ENCODE data around the gene FBXW7. TPM values are rescaled to one million over a fixed set of nuclear protein-coding genes. Genes with fewer than 3 reads are reported as not detected.

Gene FBXW7
- polyA plus RNA-seq, 3 donors = 34.5 to 39.2 (median 35.7) TPM

DNA sequence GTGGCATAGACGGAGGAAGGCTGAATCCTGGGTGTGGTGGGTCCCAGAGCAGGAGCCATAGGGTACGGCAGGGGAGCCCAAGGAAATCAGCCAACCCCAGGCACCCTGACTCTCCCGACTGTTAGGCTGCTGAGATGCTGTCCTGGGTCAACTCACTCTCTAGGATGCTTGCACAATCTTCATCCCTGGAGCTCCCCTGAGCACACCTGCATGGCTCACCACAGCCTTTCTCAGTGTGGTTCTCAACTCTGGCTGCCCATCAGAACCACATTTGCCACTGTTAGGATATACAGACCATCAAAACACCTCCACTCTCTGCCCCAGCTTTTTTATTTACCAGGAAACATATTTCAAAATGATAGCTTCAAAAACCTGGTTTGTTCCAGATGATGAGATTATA is 236.3 kb downstream of the FBXW7 start:
- no peak for DNase-seq (ENCODE audit: low read depth in 3 of 3, low spot score in 2 of 3)

DNA sequence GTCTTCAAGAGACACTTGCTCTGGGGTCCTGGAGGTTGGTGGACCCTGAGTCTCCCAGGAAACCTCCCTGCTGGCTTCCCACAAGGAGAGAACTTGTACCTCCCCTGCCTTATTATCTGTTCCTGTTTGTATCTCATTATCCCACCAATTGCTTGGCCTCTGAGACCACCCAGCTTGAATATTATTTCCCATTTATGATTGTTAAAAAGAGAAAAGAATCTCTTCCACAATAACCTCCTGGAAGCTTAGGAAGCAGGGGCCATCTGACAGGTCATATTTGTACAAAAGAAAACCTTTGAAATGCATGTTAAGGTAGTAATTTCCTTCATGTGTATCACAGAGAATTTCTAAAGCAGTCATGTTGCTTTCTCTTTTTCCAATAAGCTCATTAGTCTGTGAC is 239.5 kb downstream of the FBXW7 start:
- no peak for DNase-seq (ENCODE audit: low read depth in 3 of 3, low spot score in 2 of 3)

DNA sequence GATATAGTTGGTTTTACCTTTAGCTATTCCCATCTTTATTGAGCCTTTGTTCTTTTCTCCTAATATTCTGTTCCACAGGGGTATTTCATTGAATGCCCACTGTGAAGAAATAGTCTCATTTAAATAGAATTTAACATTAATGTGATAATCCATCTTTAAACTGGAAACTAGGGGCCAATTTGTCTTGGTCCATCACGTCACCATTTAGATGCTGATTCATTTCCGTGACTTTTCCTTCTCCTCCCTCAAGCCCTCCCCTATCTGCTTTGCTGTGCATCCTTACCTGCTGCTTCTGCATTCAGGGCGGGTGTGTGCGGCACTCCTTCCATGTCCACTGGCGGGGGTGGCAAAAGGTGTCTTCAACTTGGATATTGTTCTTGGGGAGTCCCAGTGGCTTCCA is 241.1 kb downstream of the FBXW7 start:
- DNase-seq (ENCODE audit: low read depth in 3 of 3, low spot score in 2 of 3) = no peak

DNA sequence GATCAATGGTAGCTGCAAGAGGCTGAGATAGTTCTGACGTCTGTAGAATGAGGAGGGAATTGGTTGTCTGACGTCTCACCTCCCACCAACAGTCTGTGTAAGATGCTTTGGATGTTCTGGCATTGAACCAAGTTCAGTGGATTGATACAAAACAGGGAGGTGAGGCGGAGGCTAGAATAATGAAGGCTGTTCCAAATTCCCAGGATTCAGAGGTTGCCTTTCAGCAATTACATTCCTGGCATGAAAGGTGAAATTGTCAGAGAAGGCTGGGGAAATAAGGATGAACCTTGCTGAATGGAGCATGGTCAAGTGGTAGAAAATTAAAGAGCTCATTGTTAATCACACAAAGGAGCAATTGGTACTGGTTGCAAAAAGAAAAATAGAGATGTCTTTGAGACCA is 241.6 kb downstream of the FBXW7 start:
- DNase-seq (ENCODE audit: low read depth in 3 of 3, low spot score in 2 of 3) = no peak

DNA sequence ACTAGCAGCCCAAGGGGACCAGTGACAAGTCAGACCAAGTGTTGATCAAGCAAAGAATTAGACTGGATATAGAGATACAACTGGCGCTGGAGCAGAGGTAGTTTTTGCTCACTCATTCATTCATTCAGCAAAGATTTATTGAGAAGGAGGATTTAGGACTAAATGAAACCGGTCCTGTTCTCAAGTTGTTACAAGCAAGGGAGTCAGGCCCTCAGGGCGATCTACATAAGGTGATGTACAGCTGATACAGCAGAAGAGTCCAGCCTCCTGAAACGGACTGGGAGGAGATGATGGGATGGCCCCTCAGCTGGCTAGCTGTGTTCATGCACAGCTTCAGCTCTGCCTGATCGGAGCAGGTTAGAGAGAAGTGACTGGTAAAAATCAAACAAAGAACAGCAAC is 242.4 kb downstream of the FBXW7 start:
- DNase-seq (ENCODE audit: low read depth in 3 of 3, low spot score in 2 of 3) = no peak

DNA sequence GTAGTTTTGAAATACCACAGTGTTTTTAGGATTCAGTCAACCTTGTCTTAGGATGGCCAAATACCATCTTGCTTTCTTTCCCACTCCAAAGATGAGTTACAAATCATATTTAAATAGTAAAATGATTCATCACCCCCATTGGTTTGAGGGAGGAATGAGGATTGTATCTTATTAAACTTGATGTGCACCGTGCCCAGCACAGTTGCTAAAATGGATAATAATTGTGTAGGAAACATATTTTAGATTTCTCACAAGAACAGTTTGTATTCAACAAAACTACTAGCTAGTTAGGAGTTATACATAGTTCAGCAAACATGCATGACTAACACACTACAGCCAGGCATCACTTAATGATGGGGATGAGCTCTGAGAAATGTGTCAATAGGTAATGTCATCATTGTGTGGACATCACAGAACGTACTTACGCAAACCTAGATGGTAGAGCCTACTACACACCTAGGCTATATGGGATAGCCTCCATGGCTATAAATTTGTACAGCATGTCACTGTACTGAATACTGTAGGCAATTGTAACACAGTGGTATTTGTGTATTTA is 245.4 kb downstream of the FBXW7 start:
- DNase-seq (ENCODE audit: low read depth in 3 of 3, low spot score in 2 of 3) = no peak

DNA sequence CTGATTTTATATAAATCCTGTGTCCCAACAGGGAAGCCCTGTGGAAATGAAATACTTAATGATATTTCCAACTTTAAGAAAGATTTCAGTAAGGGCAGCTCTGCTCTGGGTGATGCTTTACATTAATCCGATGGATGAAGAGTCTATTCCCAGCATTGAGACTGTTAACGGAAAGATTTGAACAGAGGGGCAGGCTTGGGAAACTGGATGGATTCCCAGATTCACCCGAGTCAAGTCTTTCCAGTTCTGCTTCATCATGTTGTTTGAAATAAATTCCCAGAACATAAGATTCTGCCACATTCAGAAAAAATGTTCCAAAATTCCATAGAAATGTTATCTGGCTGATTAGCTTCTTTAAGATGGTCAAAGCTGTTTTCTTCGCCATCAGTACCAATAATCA is 246.0 kb downstream of the FBXW7 start:
- no peak for DNase-seq (ENCODE audit: low read depth in 3 of 3, low spot score in 2 of 3)

DNA sequence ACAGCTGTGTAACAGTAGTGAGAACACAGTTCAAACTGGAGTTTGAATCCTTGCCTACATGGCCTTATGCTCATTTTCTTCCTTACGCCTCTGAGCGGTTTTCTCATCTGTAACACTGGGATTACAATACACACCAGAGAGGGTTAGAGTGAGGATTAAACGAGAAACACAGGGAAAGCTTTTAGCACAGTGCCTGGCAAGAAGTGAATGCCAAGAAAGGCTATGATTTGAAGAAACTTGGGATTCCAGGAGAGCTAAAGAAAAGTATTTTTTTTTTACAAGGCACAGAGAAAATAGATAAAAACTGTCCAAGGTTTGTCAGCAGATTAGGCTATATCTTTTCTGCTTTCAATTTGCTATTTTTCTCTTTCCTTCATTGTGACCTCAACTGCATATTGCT is 246.4 kb downstream of the FBXW7 start:
- no peak for DNase-seq (ENCODE audit: low read depth in 3 of 3, low spot score in 2 of 3)

DNA sequence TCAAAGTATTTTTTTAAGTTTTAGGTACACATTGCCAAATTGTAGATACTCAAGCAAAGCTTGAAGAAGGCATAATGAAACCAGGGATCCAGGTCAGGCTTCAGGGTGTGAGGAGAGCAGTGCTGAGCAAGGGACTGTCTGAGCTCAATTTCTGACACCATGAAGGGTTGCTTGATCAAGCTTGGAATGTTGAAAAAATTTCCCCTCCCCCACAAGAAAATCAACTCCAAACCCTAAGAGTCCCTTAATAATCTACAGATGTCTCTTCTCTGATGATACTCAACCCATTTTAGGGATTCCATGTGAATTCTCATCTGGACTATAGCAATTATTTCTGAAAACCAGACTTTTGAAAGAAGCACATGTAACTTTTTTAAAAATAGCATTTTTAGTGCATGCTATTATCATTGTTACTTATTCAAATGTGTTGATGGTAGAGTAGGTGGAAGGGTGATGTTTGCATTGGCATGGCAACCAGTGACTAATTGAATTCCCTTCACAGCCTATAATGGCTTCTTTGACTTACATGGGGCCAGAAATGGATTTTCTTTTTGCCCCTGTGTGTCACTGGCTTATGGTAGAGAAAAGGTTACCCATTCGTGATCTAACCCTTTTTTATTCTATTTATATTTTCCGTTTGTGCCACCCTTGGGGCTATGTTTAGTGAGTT is 252.0 kb downstream of the FBXW7 start:
- DNase-seq (ENCODE audit: low read depth in 3 of 3, low spot score in 2 of 3) = no peak

DNA sequence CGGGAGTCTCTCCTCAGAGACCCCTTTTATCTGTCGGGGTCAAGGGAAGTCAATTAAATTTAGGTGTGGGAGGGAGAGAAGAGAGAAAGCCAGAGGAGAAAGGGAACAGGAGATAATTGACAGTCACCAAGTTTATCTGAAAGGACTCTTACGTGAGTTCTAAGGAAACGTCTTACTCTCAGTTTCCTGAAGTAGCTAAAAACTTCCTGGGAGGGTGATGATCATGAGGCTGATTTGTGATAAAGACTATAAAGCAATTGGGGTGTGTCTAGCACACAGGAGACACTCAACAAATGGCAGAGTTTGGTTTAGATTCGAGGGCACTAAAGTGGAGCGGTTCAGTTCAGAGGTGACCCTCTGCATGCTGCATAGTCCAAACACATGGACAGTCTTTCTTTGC is 254.1 kb downstream of the FBXW7 start:
- no peak for DNase-seq (ENCODE audit: low read depth in 3 of 3, low spot score in 2 of 3)

DNA sequence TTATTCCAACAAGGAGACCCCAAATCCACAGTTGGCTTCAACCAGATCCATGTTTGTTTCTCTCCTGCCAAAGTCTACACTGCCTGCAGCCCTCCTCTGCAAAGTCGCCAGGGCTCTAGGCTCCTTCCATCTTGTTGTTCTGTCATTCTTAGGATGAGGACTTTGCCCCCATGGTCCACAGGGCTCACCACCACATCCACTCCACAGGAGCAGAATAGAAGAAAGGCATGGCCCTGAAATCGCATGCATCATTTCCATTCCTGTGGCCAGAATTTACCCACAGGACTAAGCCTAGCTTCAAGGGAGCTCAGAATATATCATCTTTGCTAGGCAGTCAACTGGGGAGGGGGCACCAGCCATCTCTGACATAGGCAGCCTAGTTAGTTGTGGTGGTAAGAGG is 254.7 kb downstream of the FBXW7 start:
- DNase-seq (ENCODE audit: low read depth in 3 of 3, low spot score in 2 of 3) = no peak

DNA sequence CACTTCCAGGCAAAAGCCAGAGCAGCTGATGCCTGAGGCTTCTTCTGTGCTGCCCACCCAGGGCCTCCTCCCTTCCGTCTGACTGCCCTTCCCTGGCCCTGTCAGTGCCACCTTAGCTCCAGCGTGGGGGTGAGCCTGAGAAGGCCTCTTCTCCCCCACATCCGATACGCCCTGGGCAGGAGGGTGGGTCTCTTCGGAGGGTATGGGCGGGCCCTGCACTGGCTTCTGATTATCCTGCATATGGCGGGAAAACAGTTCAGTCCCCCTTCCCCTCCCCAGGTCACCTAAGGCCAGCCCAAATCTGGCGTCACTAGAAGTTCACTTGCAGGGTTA is 256.7 kb downstream of the FBXW7 start:
- no peak for DNase-seq (ENCODE audit: low read depth in 3 of 3, low spot score in 2 of 3)

DNA sequence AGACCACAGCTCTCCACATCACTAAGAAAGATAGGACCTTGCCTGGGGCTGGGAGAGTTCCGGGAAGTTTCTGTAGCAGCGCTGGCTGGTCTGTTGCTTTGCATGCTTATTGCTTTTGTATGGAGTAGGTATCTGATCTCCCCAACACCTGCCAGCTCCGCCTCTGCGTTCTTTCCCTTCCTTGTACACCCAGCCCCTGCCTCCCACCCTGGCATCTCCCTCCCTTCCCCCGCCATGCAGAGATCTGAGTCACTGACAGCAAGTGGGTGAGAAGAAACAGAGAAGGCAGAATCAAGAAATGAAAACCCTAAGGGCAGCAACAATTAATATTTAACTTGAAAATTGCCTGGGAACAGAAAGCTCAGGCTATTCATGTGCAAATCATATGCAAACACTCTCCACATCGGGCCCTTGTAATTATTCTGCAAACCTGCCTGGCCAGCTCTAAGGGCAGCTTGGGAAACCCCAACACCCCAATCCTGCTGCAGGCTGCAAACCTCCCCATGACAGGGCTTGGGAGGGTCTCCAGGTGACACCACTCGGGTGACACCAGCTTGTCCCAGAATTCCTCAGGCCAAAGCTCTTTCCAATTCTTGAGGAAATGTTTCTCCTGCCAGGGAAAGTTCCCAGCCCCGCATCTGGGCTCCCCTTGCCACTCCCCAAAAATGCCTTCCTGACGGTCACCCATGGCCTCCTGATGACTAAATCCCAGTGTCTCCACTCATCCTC is 257.2 kb downstream of the FBXW7 start:
- peak; percentile 31 to 45 (median 41) for DNase-seq (ENCODE audit: low read depth in 3 of 3, low spot score in 2 of 3)

DNA sequence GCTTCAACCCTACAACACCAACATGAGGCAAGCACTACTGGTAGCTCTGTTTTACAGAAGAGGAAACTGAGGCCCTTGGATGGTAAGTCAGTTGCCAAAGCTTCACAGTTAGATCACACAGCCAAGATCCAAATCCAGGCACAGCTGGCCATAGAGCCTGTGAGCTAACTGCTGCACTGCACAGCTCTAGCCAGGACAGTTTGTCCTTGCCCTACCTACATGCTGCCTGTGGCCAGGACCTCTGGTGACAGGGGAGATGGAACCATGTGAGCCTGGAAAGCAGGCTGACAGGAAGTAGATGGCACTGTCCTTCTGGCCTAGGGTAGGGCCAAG is 257.8 kb downstream of the FBXW7 start:
- no peak for DNase-seq (ENCODE audit: low read depth in 3 of 3, low spot score in 2 of 3)

DNA sequence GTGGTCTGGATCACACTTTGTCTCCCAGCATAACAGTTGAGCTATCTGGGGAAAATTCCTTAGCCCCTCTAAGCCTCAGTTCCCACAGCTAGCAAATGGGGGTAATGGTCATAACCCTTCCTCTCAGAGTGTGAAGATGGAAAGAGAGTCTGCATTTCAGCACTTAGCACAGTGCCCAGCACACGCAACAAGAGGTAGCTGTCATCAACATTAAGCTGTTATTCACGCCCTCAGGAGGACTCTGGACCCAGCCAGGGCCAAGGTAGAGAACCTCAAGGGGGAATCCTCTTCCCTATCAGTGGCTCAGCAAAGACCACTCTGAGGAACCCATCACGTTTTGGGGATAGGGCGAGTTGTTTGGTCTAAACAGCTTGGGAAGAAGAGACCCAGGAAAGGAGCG is 258.6 kb downstream of the FBXW7 start:
- no peak for DNase-seq (ENCODE audit: low read depth in 3 of 3, low spot score in 2 of 3)

DNA sequence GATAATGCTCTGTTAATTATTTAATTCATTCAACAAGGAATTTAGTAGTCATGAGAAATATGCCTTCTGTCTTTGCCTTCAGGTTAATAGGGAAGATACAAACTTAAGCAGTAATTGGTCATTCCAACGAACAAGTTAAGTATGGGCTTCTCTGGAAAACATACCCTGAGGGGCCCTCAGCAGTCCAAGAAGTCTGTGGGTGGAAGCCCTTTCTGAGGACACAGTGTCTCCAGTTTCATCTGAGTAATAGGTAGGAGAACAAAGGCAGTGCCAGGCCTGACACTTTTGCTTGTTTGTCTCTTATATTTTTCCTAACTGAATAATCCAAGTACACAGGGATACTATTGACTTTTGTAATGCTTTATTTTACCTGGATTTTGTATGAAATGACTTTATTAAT is 262.5 kb downstream of the FBXW7 start:
- no peak for DNase-seq (ENCODE audit: low read depth in 3 of 3, low spot score in 2 of 3)

Other genes starting within 250 kb of the FBXW7 start
- gene TMEM154, start 143.9 kb upstream of the FBXW7 start, polyA plus RNA-seq (ENCODE audit: insufficient read length in 3 of 3) = 1 to 10 TPM in 1 of 3 donors, under 1 TPM in 2; 0.64 to 1.4 (median 0.72) TPM
- gene TIGD4, start 243.6 kb upstream of the FBXW7 start, polyA plus RNA-seq (ENCODE audit: insufficient read length in 3 of 3) = 1 to 10 TPM; 1.8 to 2.1 (median 2.0) TPM
- 10 to 100 TPM; 41.7 to 45.1 (median 43.3) TPM for gene ARFIP1, start 243.9 kb upstream of the FBXW7 start, polyA plus RNA-seq (ENCODE audit: insufficient read length in 3 of 3)